Renal pelvis (tissue), 4 donors: ENCODE measurements around the gene RBP3. TPM values are rescaled to one million over a fixed set of nuclear protein-coding genes. Genes with fewer than 3 reads are reported as not detected.
"Not testable (repeated sequence)": the region's sequence is repeated elsewhere in the genome, so short reads cannot be mapped to it uniquely, and the experiment has no call there.

Source experiments
- DNase-seq: peaks from one replicate; pipeline ENCODE4 v3.0.0-alpha.2; 2013
- polyA plus RNA-seq, 3 donors: library from polyadenylated mRNA; unstranded; fragments of 120-200 nt; gene quantifications; one replicate each; pipeline ENCODE4 v1.2.1, GENCODE V29; 2013; ENCODE audit not compliant: insufficient read length in 3 of 3

Gene RBP3
- polyA plus RNA-seq, 3 donors: 0.09 to 0.23 (median 0.13) TPM

DNA sequence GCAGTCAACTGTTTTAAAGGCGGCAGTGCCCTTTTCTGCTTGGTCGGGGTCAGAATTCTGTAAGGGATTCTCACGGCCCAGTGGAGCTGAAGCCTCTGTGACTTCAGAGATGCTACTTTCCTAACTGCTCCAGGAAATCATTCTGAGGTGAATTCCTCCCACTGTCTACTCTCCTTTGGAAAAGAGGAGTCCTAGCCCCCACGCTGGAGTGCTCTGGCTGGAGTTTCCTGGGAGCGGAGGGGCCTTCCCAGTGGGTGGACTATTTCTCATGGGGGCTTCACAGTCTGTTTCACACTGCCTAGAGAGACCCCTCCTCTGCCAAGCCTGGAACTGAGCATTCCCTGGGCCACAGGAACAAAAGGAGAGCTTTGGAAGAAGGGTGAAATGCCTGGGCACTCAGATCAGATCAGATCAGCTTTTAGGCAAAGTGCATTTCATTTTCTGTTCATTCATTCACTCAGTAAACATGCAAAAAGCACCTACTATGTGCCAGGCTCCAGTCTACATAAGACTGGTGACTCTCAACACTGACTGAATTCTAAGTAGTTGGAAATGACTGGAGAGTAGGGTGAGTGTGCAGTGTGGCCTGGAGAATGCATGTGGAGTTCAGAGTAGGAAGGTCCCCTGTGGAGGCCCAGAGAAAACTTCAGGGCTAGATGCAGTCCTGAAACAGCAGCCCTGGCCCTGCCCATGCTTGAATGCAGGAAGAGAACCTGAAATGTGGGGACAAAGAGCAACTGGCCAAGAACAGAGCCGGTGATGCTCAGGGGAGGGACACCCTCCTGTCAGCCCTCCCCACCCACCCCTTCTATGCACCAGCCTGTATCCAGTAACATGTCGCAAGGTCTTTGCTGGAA, 23.7 kb downstream of the RBP3 start:
- no peak for DNase-seq

DNA sequence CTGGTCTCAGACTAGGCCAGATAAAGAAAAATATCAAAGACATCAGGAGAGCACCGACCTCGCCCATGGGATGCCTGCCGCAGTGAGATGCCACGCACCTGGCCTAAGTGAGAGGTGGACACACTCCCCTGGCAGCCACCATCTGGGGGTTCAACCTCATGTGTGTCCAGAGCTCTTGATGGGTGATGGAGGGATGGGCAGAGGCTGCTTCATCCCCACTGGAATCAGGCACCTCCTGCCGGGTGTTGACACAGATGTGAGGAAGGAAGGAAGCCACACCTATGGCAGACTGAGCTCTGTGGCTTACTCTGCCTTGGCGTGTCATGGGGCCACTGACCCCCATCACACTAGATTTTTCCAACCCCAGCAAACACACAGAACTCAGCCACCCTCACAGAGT, 24.6 kb downstream of the RBP3 start:
- DNase-seq: no peak

DNA sequence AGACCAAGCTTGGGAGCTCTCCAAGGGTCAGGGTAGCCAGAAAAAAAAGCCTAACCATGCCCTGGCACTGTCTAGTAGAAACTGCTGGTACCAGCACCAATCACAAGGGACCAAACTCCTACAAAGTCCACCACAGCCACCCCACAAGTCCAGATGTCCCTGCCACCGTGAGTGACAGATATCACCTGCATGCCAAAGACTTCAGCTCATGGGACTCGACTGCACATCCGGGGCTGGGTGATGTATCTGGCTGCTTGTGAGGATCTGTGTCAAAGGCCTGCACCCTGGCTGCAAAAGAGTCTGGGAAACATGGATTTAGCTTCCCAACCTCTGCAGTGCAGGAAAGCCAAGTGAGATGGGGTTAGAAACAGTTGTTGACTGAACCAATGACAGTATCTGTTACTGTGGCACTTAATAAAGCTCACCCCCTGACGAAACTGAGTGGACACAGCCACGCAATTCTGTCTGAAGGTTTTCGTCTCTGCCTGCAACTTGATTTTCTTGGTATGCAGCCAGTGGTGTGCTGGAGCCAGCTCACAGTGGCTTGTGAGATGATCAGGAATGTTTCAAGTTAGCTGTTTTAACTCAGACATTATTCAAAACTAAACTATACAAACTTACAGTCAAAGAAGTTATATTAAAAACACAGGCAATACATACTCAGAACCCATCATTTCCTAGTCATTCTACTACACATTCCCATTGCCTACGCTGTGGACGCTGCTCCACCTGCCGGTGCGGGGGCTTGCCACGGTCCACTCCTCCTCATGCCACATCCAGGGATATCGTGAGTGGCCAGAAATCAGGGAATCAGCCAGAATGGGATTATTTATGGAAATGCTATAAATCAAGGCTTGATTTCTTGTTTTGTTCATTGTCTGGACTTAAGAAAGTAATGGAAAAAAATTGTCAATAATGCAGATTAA, 26.7 kb downstream of the RBP3 start:
- no peak for DNase-seq

DNA sequence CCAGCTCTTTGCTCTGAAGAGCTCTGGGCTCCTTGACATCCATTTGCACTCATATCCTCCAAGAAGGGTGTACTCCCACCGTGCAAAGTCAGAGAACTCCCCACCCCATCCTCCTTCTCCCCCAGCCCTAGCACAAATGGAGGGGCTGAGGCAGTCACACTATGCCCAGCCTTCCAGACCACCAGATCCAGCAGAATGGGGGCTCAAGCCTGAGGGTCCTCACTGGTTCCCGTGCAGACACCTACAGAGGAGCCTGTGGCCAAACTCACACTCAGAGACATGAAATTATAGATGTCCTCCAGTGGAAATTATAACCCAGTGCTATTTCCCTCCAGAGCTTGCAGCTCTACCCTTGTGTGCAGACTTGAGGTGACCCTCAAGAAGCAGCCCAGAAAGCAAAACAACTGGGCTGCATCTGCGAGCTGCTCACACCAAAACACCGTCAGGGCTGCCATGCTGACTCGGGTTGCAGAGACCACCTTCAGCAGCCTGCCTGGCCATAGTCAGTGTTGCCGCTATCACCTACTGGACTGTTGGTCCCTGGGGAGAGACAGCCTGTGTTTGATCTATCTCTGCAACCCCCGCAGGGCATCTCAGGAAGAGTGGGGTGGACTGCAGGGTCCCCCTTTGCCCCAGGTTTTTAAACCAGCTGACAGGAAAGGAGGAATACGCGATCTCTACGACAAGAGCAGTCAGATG, 28.5 kb downstream of the RBP3 start:
- DNase-seq: no peak

DNA sequence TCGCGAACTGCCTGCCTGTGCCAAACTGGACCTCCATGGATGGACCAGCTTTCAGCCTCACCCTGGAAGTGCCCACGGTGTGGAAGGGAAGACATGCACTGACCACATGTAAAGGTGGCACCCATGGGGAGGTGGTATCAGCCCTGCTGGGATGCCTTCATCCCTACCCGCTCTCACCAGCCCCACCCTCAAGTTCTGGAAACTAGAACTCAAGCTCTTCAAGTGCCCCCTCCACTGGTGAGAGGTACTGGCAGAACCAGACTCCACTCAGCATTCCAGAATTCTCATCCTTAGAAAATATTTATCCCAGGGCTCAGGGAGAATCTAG, 30.0 kb downstream of the RBP3 start:
- DNase-seq: no peak

DNA sequence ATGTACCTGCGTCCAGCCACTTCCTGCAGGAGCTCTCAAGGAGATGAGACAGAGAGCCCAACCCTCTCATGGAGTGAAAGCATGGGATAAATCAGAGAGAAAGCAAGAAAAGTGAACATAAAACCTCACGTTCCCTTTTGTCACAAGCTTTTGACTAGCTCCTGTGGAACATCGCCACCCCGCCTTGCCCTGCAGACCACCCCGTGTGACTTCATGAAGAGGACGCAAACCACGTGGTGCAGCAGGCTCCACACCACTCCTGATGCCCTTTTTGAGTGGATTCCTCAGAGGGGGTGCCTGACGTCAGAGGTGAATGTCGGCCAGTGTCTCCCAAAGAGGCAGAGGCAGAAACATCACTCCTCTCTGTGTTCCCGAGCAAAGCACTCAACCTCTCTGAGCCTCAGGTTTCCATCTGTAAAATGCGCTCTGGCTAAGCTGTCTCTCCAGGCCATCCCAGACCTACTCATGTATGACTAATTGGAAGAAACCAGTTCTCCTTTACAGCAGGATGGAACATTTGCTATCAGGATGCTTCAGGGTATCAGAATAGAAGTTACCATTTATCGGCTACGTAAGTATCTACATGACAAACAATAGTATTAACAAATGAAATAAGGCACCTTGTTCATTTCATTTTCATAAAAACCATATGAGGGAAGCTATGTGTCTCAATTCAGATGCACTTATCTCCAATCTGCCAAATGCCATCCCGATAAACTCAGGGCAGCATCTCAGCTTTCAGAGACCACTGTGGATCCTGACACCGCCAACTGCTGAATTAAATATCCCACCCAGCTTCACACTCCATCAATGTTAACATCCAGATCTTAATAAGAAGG, 30.7 kb downstream of the RBP3 start:
- no peak for DNase-seq

DNA sequence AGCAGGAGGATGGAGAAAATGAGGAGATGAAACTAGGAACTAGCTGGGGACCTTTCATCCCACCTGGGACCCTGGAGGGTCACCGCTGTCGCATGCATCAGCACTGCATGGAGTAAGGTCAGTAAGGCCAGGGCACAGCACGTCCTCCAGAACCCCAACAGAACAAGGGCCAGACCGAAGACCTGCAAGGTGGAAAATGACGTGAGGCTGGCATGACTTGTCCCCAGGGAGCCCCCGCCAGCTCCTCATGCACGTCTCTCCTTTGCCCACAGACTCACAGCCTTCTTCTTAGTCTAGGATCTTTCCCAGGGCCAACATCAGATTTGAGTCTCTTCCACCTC, 31.3 kb downstream of the RBP3 start:
- DNase-seq: no peak

DNA sequence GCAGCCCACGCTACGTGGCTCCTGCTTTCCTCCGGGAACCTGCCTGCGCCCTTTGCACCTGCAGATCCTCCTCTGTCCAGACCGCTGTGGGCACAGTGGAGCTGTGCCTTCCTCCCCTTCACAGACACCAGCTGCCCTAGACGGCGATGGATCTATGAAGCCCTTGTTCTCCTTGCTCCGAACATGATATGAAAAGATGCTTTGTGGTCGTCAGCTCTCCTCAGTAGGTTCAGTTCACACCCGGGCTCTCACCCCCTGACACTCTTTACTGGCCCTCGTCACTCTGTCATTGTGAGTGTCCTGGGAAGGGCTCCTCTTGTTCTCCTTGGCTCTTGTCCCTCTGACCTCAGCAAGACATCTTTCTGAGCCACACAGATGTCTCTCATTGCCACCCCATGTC, 31.7 kb downstream of the RBP3 start:
- no peak for DNase-seq

DNA sequence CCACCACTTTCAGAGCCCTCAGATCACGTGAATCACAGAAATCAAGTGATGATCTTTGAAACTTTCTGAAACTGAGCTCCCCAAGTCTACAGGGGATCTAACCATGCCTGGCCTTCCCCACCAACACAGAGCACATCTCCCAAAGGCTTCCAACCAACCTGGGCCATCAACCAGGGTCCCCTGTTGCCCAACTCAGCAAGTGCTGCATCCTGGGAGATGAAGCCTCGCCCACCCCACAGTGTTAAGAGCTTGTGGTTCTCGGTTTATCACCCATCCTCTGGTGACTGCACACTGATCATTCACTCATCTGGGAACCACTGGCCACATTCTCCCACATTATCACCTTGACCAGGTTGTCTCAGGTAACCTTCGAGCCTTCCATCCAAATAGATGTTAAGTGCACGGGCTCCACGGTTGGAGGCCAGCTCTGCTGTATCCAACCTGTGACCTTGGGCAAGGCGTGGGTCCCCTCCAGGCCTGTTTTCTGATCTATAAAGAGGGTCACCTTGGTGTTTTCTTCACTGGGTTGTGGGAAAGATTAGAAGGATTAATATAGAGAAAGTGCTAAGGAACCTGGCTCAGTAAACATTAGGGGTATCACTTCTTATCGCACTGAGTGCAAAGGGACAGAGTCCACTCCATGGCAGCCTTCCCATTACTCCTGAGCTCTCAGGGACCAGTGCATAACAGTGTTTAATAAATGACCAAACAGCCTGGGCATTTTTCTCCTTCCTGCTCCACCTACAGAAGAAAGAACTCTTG, 32.4 kb downstream of the RBP3 start:
- DNase-seq: no peak

DNA sequence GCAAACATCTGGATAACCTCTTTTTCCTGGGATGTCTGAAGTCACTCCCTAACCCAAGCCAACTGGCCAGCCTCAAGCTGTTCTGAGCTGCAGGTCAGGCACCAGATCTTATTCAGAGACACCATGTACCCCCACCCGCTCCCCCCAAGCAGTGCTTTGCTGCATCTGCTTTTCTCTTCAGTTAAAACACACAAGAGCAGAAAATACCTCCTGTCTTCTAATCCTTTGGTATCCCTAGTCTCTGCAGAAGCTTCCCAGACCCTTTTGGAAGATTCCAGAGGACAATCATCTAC, 32.9 kb downstream of the RBP3 start:
- no peak for DNase-seq

DNA sequence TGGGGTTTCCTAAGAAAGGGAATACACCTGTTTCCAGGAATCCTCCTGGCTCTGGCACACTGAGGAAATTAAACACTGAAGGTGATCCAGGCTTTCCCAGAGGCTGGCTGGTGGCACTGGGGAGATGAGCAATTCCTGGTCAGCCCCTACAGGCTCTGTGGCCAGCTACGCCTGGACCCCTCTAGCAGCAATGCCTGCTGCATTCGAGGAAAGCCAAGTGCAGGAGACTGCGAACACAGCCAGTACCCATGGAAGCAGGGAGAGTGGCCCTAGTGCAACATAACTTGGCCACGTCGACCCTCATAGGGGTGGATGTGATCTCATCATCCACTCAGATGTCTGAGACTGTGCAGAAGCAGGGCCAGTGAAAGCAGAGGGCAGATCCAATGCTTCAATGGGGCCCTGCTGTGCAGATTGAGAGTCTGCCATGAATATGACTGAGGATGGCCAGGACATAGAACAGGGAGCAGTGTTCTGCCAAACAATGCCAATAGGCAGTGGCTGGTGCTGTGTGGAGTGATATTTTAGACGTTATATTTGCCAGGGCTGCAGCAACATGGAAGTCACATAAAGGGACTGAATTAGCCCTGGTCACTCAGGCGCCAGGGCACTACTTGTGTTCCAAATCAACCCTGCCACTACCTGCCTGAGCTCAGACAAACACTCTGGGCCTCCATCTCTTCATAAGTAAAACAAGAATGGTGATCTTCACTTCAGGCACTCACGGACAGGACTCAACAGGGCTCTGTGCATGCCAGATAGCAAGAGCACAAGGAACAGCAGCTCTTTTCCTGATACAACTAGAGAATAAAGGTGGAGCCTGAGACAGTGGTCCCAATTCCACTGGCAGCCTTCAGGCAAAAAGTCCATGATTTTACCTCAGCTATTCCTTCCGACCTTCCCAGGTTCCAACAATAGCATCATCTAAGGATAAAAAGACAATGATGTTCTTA, 33.5 kb downstream of the RBP3 start:
- DNase-seq: no peak

DNA sequence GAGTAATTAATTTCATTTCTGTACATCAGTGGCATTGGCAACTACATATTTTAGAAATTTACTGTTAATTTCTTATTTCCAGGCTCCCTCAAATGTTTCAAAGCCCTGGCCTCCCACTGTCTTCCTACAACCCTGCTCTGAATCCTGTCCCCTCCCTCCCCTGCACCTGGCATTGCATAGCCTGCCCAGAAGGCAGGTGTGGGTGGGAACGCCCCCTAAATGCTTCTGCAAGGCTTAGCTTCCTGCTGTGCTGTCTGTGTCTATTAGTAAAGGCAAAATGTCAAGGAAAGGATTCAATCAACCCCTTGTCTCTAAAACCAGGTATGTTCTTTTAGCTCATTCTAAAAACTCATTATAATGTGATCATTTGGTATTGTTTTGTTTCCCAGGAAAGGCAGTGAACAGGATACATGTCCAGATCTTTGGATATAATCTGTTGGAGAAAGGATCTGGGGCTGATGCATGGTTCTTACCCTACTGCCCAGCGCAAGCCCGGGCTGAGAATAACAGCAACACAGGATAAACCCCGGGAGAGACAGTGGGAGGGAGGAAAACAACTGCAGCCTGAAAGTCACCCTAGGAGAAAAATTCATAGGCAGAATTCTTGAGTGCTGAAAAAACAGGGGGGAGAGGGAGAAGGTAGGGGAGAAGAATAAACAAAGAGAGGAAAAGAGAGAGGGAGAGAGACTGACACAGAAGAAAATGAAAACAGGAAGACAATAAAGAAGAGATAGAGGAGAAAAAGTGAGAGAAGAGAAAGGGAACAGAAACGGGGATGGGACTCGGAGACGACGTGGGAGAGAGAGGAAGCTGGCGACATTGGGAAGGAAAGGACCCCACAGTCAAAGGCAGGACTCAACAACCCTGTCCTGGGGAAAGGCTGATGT, 35.3 kb downstream of the RBP3 start:
- no peak for DNase-seq

DNA sequence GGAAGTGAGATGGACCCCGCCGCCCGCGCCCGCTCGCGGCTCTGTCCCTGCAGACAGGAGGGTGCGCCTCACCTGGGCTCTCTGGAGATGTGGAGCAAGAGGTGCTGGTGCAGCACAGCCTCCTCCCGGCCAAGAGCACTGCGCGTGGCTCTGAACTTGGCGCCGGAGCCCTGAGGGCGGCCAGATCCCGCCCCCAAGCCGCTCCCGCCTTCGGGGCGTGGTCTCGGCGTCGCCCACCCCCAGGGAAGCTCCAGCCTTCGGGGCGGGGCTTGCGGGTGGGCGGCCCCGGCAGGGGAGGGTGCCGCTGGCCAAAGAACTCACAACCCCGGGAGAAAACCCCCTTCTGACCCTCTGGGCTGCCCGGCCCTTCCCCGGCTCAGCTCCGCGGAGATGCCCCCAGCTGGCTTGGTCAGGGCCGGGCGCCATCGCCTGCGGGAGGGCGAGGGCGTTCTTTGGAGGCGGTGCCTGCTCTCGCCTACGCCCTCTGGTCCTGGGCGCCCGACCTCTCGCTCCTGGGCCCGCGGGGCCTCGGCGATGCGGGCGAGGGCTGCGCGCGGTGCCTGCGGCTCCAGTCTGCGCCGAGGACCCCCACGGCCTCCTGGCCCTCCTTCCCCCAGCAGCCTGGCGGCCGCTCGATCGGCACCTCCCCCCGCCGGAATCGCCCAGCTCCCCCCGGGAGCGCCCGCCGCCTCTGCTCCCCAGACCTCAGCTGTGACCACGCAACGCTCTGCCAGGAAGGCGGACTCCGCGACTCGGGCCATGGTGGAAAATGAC, 36.2 kb downstream of the RBP3 start, which contains the start of gene ZNF488:
ZNF488 (minus strand) TSS at position 146 of the 774 bp plus-strand sequence. CDS start 15,464 bp downstream, outside the sequence.
- DNase-seq: peak; percentile 75

DNA sequence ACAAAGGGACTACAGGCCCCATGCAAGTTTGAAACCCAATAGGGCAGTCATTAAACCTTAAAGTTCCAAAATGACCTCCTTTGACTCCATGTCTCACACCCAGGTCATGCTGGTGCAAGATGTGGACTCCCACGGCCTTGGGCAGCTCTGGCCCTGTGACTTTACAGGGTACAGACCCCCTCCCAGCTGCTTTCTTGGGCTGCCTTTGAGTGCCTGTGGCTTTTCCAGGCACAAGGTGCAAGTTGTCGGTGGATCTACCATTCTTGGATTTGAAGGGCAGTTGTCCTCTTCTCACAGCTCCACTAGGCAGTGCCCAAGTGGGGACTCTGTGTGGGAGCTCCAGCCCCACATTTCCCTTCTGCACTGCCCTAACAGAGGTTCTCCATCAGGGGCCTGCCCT, 37.9 kb downstream of the RBP3 start:
- not testable (repeated sequence) for DNase-seq

DNA sequence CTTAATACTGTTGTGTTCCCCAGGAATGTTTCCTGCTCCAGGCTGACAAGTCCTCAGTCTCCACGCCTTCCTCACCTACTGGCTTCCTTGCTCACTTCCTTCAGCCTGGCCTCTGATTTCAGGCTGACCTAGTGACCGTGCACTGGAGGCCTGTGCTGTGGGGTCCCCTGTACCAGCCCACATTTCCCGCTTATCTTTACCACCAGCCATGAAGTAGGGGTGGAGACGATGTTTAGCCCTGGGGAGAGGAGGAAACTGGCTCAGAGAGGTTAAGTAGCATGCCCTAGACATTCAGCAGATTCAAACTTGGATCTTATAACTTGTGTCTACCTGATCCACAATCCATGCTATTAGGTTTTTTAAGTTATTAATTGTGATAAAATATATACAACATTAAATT, 40.7 kb downstream of the RBP3 start:
- no peak for DNase-seq

DNA sequence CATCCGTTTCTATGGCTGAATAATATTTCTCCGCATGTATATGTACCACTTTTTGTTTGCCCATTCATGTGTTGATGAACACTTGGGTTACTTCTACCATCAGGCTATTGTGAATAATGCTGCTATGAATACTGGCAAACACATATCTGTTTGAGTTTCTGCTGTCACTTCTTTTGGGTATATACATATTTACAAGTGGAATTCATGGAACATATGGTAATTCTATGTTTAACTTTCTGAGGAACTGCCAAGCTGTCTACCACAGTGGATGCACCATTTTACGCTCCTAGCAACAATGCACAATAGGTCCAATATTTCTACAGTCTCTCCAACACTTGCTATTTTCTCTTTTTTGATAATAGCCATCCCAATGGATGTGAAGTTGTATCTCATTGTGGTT, 41.5 kb downstream of the RBP3 start:
- DNase-seq: no peak

DNA sequence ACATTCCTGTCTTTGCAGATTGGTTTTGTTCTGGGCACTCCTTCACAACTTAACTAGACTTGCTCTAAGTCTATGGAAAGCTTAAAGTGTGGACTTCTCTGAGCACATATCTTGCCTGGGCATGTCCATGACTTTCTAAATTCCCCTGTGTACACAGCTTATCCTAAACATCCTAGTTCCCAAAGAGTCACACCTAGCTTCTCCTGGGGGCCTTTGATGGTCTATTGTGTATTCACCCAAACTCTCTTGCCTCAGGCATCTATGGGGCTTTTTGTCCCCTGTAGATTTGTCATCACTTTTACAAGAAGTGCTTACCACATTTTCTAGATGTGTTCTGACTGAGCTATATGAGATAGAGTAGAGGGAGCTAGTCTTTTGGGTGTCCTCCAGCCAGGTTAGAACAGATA, 48.2 kb downstream of the RBP3 start:
- no peak for DNase-seq

DNA sequence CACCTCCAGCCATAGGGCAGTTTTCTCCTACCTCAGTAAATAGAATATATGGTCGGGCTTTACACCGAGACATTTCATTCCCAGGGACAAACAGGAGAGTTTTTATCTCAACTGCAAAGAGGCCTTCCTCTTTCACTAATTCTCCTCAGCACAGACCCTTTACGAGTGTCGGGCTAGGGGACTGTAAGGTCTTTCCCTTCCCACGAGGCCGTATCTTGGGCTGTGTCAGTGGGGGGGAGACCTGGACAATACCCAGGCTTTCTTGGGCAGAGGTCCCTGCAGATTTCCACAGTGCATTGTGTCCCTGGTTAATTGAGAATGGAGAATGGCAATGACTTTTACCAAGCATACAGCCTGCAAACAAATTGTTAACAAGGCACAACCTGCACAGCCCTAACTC, 49.1 kb downstream of the RBP3 start:
- no peak for DNase-seq
